ENCODE results near the gene CCDC187.

The CCDC187 gene

DNA sequence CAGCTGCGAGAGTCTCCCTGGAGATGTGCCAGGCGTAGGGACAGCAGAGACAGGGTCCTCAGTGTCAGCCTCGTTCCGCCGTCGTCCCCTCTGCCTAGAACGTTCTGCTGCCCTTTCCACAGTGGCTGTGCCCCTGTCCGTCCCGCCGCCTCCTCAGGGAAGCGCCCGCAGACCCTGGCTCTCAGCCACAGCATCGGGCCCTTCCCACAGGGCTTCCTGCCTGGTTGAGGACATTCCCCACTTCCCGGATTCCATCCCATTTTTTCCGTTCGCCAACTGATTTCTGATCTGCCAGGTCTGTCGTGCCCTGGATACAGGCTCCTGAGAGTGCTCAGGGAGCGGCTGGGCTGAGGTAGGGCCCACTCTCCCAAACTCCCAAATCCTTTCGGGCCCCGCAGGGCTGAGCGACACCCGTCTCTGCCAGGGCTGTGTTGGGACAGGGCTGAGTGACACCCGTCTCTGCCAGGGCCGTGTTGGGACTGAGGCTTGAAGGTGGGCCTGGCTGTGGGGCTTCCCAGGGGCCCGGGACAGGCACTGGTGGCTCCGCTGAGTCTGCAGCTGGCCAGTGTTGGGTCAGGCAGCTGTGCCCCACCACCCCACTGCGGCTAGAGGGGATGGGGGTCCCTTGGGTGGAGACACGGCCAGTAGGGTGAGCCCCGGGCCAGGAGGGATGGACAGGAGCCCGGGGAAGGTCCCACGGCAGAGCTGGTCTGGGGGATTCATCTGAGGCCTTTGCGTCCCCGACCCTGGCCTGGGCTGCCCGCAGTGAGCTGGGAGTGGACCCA lies 43.8 kb upstream of the CCDC187 start:
- Histone ChIP-seq H3K9ac (ENCODE audit: insufficient read length, low read depth) (peak overlapping the region; percentile 42), H3K4me1 (ENCODE audit: insufficient read depth, insufficient read length) (peaks cover 32% of the 10 kb centered on the region), H3K27me3 (ENCODE audit: insufficient read depth, insufficient read length) (no peaks in the 10 kb centered on the region), H3K9me3 (ENCODE audit: insufficient read depth, low read length) (no peaks in the 10 kb centered on the region; the same call in 1 of the 2 replicates), H3K4me3 (ENCODE audit: insufficient read length, low read depth) (no peak overlapping the region), H3K36me3 (ENCODE audit: insufficient read depth, insufficient read length, low read length) (peaks cover 26% of the 10 kb centered on the region)
- DNase-seq (ENCODE audit: low read depth, low spot score), result no peak
- TF ChIP-seq ZNF274 (IDR thresholded peaks at IDR 0.05; ENCODE audit: low read depth, low read length) (no peak), SUZ12 (IDR thresholded peaks at IDR 0.05; ENCODE audit: extremely low read depth, insufficient read depth, insufficient read length) (no peak), YY1 (IDR thresholded peaks at IDR 0.05; ENCODE audit: insufficient read depth, insufficient read length) (no peak)

DNA sequence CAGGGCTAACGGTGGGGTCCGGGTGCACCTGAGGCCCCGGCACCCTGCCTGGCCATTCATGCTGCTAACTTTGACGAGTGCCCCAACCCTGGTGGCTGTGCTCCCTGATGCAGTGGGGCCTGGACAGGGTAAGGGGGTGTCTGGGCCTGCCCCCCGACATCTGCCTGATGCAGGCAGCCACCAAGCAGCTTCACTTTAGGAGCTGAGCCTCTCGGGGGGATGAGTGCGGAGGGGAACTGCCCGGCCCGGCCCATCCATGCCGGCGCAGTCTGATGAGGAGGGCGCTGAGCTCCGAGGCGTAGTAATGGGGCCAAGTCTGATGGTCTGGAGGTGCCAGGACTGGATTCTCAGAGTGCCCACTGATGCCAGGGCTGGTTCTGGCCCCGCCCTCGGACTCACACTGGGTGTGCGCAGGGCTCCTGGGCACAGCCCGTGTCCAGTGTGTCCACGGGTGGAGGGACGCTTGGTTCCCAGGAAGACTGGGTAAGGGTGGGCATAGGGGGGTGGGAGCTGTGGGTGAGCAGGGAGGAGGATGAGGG lies 43.1 kb upstream of the CCDC187 start:
- no peak overlapping the region for H3K9ac ChIP-seq (ENCODE audit: insufficient read length, low read depth)
- H3K27me3 ChIP-seq (ENCODE audit: insufficient read depth, insufficient read length), result no peaks in the 10 kb centered on the region
- peaks cover 35% of the 10 kb centered on the region for H3K4me1 ChIP-seq (ENCODE audit: insufficient read depth, insufficient read length)

GRCh38 chr9:136346157-136346481 lies 42.2 kb upstream of the CCDC187 start:
- DNase-seq (ENCODE audit: low read depth, low spot score), result no peak
- H3K4me3 ChIP-seq (ENCODE audit: insufficient read length, low read depth), result no peak overlapping the region
- no peak for TF ChIP-seq YY1 (IDR thresholded peaks at IDR 0.05; ENCODE audit: insufficient read depth, insufficient read length)
- TF ChIP-seq ZNF274 (IDR thresholded peaks at IDR 0.05; ENCODE audit: low read depth, low read length), result no peak
- no peak for TF ChIP-seq SUZ12 (IDR thresholded peaks at IDR 0.05; ENCODE audit: extremely low read depth, insufficient read depth, insufficient read length)
- H3K27me3 ChIP-seq (ENCODE audit: insufficient read depth, insufficient read length), result no peaks in the 10 kb centered on the region
- H3K9me3 ChIP-seq (ENCODE audit: insufficient read depth, low read length), result no peaks in the 10 kb centered on the region; the same call in 1 of the 2 replicates
- peaks cover 36% of the 10 kb centered on the region for H3K36me3 ChIP-seq (ENCODE audit: insufficient read depth, insufficient read length, low read length)
- peak overlapping the region; percentile 68 for H3K9ac ChIP-seq (ENCODE audit: insufficient read length, low read depth)
- peaks cover 36% of the 10 kb centered on the region for H3K4me1 ChIP-seq (ENCODE audit: insufficient read depth, insufficient read length)

More for the DNA sequence above, 43.1 kb upstream of the CCDC187 start:
- Histone ChIP-seq H3K36me3 (ENCODE audit: insufficient read depth, insufficient read length, low read length) (peaks cover 28% of the 10 kb centered on the region), H3K4me3 (ENCODE audit: insufficient read length, low read depth) (no peak overlapping the region), H3K9me3 (ENCODE audit: insufficient read depth, low read length) (no peaks in the 10 kb centered on the region; the same call in 1 of the 2 replicates)
- TF ChIP-seq SUZ12 (IDR thresholded peaks at IDR 0.05; ENCODE audit: extremely low read depth, insufficient read depth, insufficient read length), result no peak
- TF ChIP-seq YY1 (IDR thresholded peaks at IDR 0.05; ENCODE audit: insufficient read depth, insufficient read length), result no peak
- no peak for TF ChIP-seq ZNF274 (IDR thresholded peaks at IDR 0.05; ENCODE audit: low read depth, low read length)
- DNase-seq (ENCODE audit: low read depth, low spot score), result no peak

DNA sequence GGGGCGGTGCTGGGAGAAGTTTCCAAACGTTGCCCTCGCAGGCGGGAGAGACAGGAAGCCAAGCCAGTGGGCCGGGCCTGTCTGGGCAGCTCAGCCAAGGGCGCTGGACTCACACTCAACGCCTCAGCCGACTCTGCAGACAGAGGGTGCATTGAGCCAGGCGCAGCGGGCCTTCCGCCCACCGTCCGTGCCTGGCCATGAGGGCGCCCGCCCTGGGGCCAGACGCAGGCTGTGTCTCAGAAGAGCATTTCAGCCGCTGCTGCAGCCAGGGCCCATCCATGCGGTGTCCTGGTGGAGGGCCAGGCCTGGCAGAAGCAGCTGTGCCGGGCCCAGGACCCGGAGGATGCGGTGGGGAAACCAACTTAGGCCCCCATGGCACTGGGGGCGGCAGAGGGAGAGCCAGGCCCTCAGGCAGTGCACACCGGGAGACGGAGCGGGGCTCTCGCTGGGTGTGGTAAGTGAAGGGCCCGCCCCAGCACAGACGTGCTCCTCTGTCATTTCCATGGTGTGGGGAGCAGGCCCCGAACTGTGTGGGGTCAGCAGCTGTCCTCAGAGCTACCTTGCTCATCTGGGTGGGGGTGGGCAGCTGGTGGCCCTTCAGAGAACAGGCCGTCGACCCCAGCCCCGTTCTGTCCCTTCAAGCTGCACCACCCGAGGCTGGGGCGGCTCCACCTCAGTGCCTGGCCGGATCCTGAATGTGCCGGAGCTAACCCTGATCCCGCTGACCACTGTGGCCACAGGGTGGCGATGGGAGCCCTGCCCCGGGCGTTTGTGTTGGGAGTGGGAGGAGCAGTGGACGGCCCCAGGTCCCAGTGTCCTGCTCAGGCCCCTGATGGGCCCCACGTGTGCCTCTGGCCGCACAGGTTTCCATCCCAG lies 41.6 kb upstream of the CCDC187 start:
- DNase-seq (ENCODE audit: low read depth, low spot score), result no peak
- Histone ChIP-seq H3K27me3 (ENCODE audit: insufficient read depth, insufficient read length) (no peaks in the 10 kb centered on the region), H3K4me1 (ENCODE audit: insufficient read depth, insufficient read length) (peaks cover 38% of the 10 kb centered on the region), H3K36me3 (ENCODE audit: insufficient read depth, insufficient read length, low read length) (peaks cover 36% of the 10 kb centered on the region), H3K9me3 (ENCODE audit: insufficient read depth, low read length) (no peaks in the 10 kb centered on the region; the same call in 1 of the 2 replicates), H3K9ac (ENCODE audit: insufficient read length, low read depth) (peak overlapping the region; percentile 68), H3K4me3 (ENCODE audit: insufficient read length, low read depth) (no peak overlapping the region)
- TF ChIP-seq ZNF274 (IDR thresholded peaks at IDR 0.05; ENCODE audit: low read depth, low read length), result no peak
- TF ChIP-seq SUZ12 (IDR thresholded peaks at IDR 0.05; ENCODE audit: extremely low read depth, insufficient read depth, insufficient read length), result no peak
- no peak for TF ChIP-seq YY1 (IDR thresholded peaks at IDR 0.05; ENCODE audit: insufficient read depth, insufficient read length)

DNA sequence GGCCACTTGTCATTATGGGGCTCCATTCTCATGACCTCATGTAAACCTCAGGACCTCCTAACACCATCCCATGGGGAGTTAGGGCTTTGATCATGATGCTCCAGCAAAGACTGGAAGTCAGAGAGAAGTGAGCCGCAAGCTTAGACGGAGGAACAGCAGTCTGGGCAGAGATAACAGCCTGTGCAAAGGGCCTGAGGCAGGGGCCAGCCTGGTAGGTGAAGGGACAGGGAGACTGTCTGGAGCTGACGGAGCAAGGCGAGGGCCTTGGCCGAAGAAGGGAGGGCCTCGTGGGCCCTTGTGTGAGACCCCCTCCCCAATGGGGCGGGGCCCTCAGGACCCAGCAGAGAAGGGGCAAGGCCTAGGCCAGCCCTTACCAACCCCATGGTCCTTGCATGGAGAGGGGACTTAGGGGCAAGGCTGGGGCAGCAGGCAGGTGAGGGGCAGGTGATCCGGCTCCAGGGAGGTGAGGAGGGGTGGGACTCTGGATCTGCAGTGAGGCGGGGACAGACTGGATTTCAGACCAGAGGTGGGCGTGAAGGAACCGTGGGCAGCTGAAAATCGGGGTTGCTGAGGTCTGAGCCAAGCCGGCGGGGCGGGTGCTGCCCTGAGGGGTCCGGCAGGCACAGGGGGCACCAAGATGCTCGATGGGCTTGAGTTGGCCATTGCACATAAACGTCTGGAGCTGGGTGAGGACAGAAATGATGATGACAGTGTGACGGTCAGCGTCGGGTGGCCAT lies 40.8 kb upstream of the CCDC187 start:
- Histone ChIP-seq H3K9me3 (ENCODE audit: insufficient read depth, low read length) (no peaks in the 10 kb centered on the region), H3K4me1 (ENCODE audit: insufficient read depth, insufficient read length) (peaks cover 42% of the 10 kb centered on the region), H3K4me3 (ENCODE audit: insufficient read length, low read depth) (no peak overlapping the region), H3K27me3 (ENCODE audit: insufficient read depth, insufficient read length) (no peaks in the 10 kb centered on the region), H3K36me3 (ENCODE audit: insufficient read depth, insufficient read length, low read length) (peaks cover 44% of the 10 kb centered on the region), H3K9ac (ENCODE audit: insufficient read length, low read depth) (peak overlapping the region; percentile 68)
- TF ChIP-seq ZNF274 (IDR thresholded peaks at IDR 0.05; ENCODE audit: low read depth, low read length) (no peak), SUZ12 (IDR thresholded peaks at IDR 0.05; ENCODE audit: extremely low read depth, insufficient read depth, insufficient read length) (no peak), YY1 (IDR thresholded peaks at IDR 0.05; ENCODE audit: insufficient read depth, insufficient read length) (no peak)
- no peak for DNase-seq (ENCODE audit: low read depth, low spot score)

DNA sequence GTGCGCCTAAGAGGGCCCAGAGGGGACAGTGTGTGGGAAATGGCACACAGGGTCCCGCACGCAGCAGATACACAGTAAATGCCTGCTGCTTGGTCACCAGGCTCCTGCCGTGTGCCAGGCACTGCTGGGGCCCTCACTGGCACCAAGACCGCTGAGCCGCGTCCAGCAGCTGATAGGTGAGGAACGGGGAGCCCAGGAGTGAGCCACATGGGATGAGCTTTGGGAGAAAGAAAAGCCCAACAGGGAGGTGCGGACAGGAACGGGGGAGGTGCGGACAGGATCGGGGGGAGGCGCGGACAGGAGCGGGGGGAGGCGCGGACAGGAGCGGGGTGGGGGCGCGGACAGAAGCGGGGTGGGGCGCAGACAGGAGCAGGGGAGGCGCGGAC lies 40.0 kb upstream of the CCDC187 start:
- TF ChIP-seq YY1 (IDR thresholded peaks at IDR 0.05; ENCODE audit: insufficient read depth, insufficient read length) (no peak), ZNF274 (IDR thresholded peaks at IDR 0.05; ENCODE audit: low read depth, low read length) (no peak), SUZ12 (IDR thresholded peaks at IDR 0.05; ENCODE audit: extremely low read depth, insufficient read depth, insufficient read length) (no peak)
- Histone ChIP-seq H3K9ac (ENCODE audit: insufficient read length, low read depth) (peak overlapping the region; percentile 64), H3K4me1 (ENCODE audit: insufficient read depth, insufficient read length) (peaks cover 45% of the 10 kb centered on the region), H3K27me3 (ENCODE audit: insufficient read depth, insufficient read length) (no peaks in the 10 kb centered on the region), H3K9me3 (ENCODE audit: insufficient read depth, low read length) (no peaks in the 10 kb centered on the region), H3K36me3 (ENCODE audit: insufficient read depth, insufficient read length, low read length) (peaks cover 41% of the 10 kb centered on the region), H3K4me3 (ENCODE audit: insufficient read length, low read depth) (no peak overlapping the region)
- no peak for DNase-seq (ENCODE audit: low read depth, low spot score)

Data from NT2/D1 (cell line).